GM19239 (cell line): ENCODE data around the gene WDR70.
"Not testable (repeated sequence)": the region's sequence is repeated elsewhere in the genome, so short reads cannot be mapped to it uniquely, and the experiment has no call there.

Experiments used
- DNase-seq: peaks from one replicate; pipeline ENCODE4 v3.0.0; 2011; ENCODE audit warnings: low spot score; ENCODE audit not compliant: insufficient read length
- FAIRE-seq: peaks from 2 replicates; lab custom pipeline; 2011; peaks lifted over from hg19 to GRCh38; lab: Jason Lieb, UNC

WDR70 gene

GRCh38 chr5:37773809-37774208 lies 394.7 kb downstream of the WDR70 start:
- DNase-seq (no peak), FAIRE-seq (no peak)

GRCh38 chr5:37774912-37775483 lies 395.9 kb downstream of the WDR70 start:
- no peak for DNase-seq
- no peak for FAIRE-seq

GRCh38 chr5:37776826-37777225 lies 397.7 kb downstream of the WDR70 start:
- DNase-seq (no peak), FAIRE-seq (no peak)

GRCh38 chr5:37777432-37778130 lies 398.5 kb downstream of the WDR70 start:
- FAIRE-seq (no peak), DNase-seq (no peak)

- not testable (repeated sequence) for DNase-seq, FAIRE-seq
Measured at GRCh38 chr5:37781409-37781808, 402.3 kb downstream of the WDR70 start.

- FAIRE-seq, result no peak
- DNase-seq, result no peak
Measured at GRCh38 chr5:37786416-37786815, 407.3 kb downstream of the WDR70 start.

- FAIRE-seq, result no peak
- no peak for DNase-seq
Measured at GRCh38 chr5:37786862-37787519, 407.9 kb downstream of the WDR70 start.

GRCh38 chr5:37787742-37788141 lies 408.6 kb downstream of the WDR70 start:
- DNase-seq (no peak), FAIRE-seq (no peak)

- DNase-seq (no peak), FAIRE-seq (no peak)
Measured at GRCh38 chr5:37789991-37790390, 410.9 kb downstream of the WDR70 start.

GRCh38 chr5:37791321-37791720 lies 412.2 kb downstream of the WDR70 start:
- DNase-seq (no peak), FAIRE-seq (no peak)

- no peak for FAIRE-seq
- DNase-seq, result no peak
Measured at GRCh38 chr5:37792975-37793631, 414.0 kb downstream of the WDR70 start.

- not testable (repeated sequence) for FAIRE-seq, DNase-seq
Measured at GRCh38 chr5:37795292-37795691, 416.2 kb downstream of the WDR70 start.

GRCh38 chr5:37796435-37796834 lies 417.3 kb downstream of the WDR70 start:
- FAIRE-seq, DNase-seq: not testable (repeated sequence)

- FAIRE-seq (no peak), DNase-seq (no peak)
Measured at GRCh38 chr5:37799865-37800421, 420.8 kb downstream of the WDR70 start.

GRCh38 chr5:37801521-37801920 lies 422.4 kb downstream of the WDR70 start:
- no peak for FAIRE-seq
- DNase-seq, result no peak
